A673 (cell line): ENCODE results near the gene SDHA. TPM values are rescaled to one million over a fixed set of nuclear protein-coding genes. Genes with fewer than 3 reads are reported as not detected.
A peak's percentile ranks its signal among the peaks of the same experiment; 100 is the strongest.
"Not testable (repeated sequence)": the region's sequence is repeated elsewhere in the genome, so short reads cannot be mapped to it uniquely, and the experiment has no call there.

ENCODE experiments used
- BruUV-seq: library from RNA; stranded (reverse); fragments of 400-500 nt; replicated peaks from 2 replicates; lab custom pipeline; 2021; lab: Mats Ljungman, UMichigan
- CTCF ChIA-PET: fragments of 300-600 bp; sonication (Branson Sonifier 250); formaldehyde crosslinking; loops from one replicate; lab custom pipeline; 2022; ENCODE audit warnings: antibody characterized with exemption; lab: Charles Lee
- POLR2A ChIA-PET: fragments of 300-600 bp; sonication (Branson Sonifier 250); formaldehyde crosslinking; loops from one replicate; lab custom pipeline; 2022; ENCODE audit warnings: antibody characterized with exemption; ENCODE audit not compliant: low non-redundant PET; lab: Charles Lee
- DNase-seq: peaks from one replicate; pipeline ENCODE4 v3.0.0-alpha.2; 2015; ENCODE audit warnings: low spot score
- H3K27ac ChIP-seq: fragments of 200-600 bp; sonication (generic); 2 replicates; pipeline ENCODE4 v1.5.1; 2016; ENCODE audit warnings: mixed run types, low read depth, mild to moderate bottlenecking, mixed read lengths, antibody characterized with exemption, low read length; ENCODE audit not compliant: poor library complexity, severe bottlenecking
- H3K27me3 ChIP-seq: fragments of 200-600 bp; sonication (generic); replicated peaks from 2 replicates; pipeline ENCODE4 v1.6.1; 2017; ENCODE audit warnings: mixed run types, low read depth, mild to moderate bottlenecking, mixed read lengths, antibody characterized with exemption, low read length; ENCODE audit not compliant: insufficient read depth, poor library complexity
- H3K36me3 ChIP-seq: fragments of 200-600 bp; sonication (generic); 2 replicates; pipeline ENCODE4 v1.6.1; 2016; ENCODE audit warnings: mixed run types, mild to moderate bottlenecking, mixed read lengths, antibody characterized with exemption, low read length; ENCODE audit not compliant: insufficient read depth, poor library complexity, severe bottlenecking
- H3K4me1 ChIP-seq: fragments of 200-600 bp; sonication (generic); 2 replicates; pipeline ENCODE4 v1.6.1; 2017; ENCODE audit warnings: mixed run types, mild to moderate bottlenecking, mixed read lengths, antibody characterized with exemption, low read length; ENCODE audit not compliant: insufficient read depth, poor library complexity, severe bottlenecking
- H3K4me3 ChIP-seq: fragments of 200-600 bp; sonication (generic); 2 replicates; pipeline ENCODE4 v1.5.1; 2016; ENCODE audit warnings: low read depth, mixed run types, mild to moderate bottlenecking, mixed read lengths, low read length; ENCODE audit not compliant: poor library complexity, severe bottlenecking
- H3K9me3 ChIP-seq: fragments of 200-600 bp; sonication (generic); 2 replicates; pipeline ENCODE4 v1.6.1; 2016; ENCODE audit warnings: mixed run types, low read depth, mild to moderate bottlenecking, mixed read lengths, antibody characterized with exemption, low read length; ENCODE audit not compliant: poor library complexity, severe bottlenecking
- CTCF ChIP-seq: fragments of 300-800, 200-600 bp; sonication (generic); conservative IDR thresholded peaks from 2 replicates; pipeline ENCODE4 v1.5.1; 2017; ENCODE audit warnings: low read depth, mild to moderate bottlenecking, antibody characterized with exemption, low read length, moderate library complexity, mixed read lengths
- EZH2 ChIP-seq: fragments of 200-600 bp; sonication (generic); IDR thresholded peaks from 2 replicates; pipeline ENCODE4 v1.6.1; 2017; ENCODE audit warnings: borderline replicate concordance, low read depth, mild to moderate bottlenecking, mixed read lengths, antibody characterized with exemption, low read length; ENCODE audit not compliant: poor library complexity, severe bottlenecking
- intact Hi-C: fragments of 100-400 bp; cut with micrococcal nuclease; formaldehyde crosslinking; loops from one replicate; pipeline ENCODE4 v1.10.0; 2022; ENCODE audit not compliant: unreplicated experiment
- total RNA-seq: library from RNA; stranded (reverse); gene quantifications from 2 replicates; pipeline ENCODE4 v1.2.3, GENCODE V29; 2021

SDHA gene
- total RNA-seq, 1 experiment from 2014 or later = 132 TPM

DNA sequence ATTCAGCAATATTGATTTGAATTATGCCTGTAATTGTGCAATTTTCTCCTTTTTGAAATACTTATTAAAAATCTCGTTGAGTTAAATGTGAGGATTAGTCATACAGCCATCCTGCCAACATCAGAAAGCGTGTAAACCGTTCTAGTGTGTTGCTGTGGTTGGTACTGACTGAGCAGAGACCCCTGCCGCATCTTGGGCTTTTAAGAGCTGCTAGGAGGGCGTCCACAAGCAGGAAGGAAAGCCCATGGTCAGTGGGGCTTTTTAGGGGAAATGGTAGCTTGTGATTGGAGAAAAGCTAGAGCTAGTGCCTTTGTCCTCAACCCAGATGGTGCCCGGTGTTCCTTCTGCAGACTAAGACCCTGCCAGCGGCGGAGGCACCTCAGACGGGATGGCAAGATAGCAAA lies 1.3 kb downstream of the SDHA start:
- intact Hi-C loops = no loop called here
- BruUV-seq = no TSS peak
- Histone ChIP-seq H3K36me3 (peaks cover 7% of the 10 kb centered on the region), H3K27me3 (no peaks in the 10 kb centered on the region), H3K4me3 (peak overlapping the region; percentile 99), H3K4me1 (peaks cover 12% of the 10 kb centered on the region), H3K27ac (peak overlapping the region; percentile 81), H3K9me3 (no peaks in the 10 kb centered on the region)
- DNase-seq = no peak
- ChIA-PET CTCF (no interaction called here), POLR2A (no interaction called here)
- TF ChIP-seq CTCF (no peak), EZH2 (no peak)

DNA sequence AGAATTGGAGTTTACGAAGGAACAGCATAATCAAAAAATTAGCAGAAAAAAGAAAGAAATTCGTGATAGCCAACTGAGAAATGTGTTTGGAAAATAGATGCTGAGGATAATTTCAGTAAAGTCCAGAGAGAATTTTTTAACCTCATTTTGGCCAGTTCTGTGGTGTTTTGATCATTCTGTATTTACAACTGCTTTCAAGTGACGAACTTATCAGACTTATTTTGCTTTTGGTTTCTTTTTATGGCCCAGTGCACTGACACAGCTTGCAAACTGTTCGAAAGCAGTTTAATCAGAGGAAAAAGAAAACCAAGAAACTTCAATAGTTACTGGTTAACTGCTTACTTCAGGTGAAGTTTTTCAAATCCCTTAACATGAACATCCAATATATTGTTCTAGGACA lies 1.9 kb downstream of the SDHA start:
- Histone ChIP-seq H3K27ac (no peak overlapping the region), H3K4me1 (peaks cover 12% of the 10 kb centered on the region), H3K9me3 (no peaks in the 10 kb centered on the region), H3K4me3 (peak overlapping the region; percentile 99), H3K36me3 (peaks cover 13% of the 10 kb centered on the region), H3K27me3 (no peaks in the 10 kb centered on the region)
- ChIA-PET CTCF (no interaction called here), POLR2A (no interaction called here)
- intact Hi-C loops = no loop called here
- TSS peak; percentile 34 for BruUV-seq
- TF ChIP-seq CTCF (no peak), EZH2 (no peak)
- no peak for DNase-seq

GRCh38 chr5:222951-223715 lies 5.0 kb downstream of the SDHA start:
- H3K27ac ChIP-seq, H3K4me3 ChIP-seq, intact Hi-C loops, CTCF ChIA-PET, H3K9me3 ChIP-seq, H3K27me3 ChIP-seq, DNase-seq, BruUV-seq, POLR2A ChIA-PET: not testable (repeated sequence)
- peaks cover 12% of the 10 kb centered on the region for H3K4me1 ChIP-seq
- H3K36me3 ChIP-seq = peaks cover 38% of the 10 kb centered on the region

- Histone ChIP-seq H3K4me3 (no peak overlapping the region), H3K36me3 (peaks cover 44% of the 10 kb centered on the region), H3K4me1 (peaks cover 12% of the 10 kb centered on the region), H3K27ac (no peak overlapping the region), H3K27me3 (no peaks in the 10 kb centered on the region), H3K9me3 (no peaks in the 10 kb centered on the region)
- no peak for TF ChIP-seq CTCF
- no peak for TF ChIP-seq EZH2
- DNase-seq = no peak
- ChIA-PET POLR2A (no interaction called here), CTCF (no interaction called here)
- intact Hi-C loops = no loop called here
- BruUV-seq = no TSS peak
Measured at GRCh38 chr5:223791-224190, 5.7 kb downstream of the SDHA start.
